Measurements from ENCODE around the gene CD300E.

The CD300E gene

GRCh38 chr17:74616696-74617095, 6.8 kb downstream of the CD300E start:
- H3K4me1 Mint-ChIP-seq = peaks cover 15% of the 10 kb centered on the region

DNA sequence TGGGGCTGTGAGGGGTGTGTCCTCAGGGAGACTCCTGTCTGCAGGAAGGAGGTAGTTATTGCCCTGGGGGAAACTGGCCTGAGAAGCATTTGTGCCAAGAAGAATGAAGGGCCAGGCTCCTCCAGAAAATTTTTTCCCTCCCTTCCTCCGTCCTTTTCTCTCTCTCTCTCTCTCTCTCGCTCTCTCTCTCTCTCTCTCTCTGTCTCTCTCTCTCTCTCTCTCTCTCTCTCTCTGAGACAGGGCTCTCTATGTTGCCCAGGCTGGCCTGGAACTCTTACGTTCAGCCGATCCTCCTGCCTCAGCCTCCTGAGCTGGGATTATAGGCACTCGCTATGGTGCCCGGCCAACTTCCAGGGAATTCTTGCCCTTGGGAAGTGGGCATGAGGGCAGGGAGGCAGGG, 11.5 kb downstream of the CD300E start:
- ATAC-seq (no peak), DNase-seq (ENCODE audit: low spot score in 2 of 2) (no peak)
- Mint-ChIP-seq H3K4me1 (peaks cover 15% of the 10 kb centered on the region), H3K4me3 (no peak overlapping the region), H3K27ac (peak overlapping the region; percentile 32), H3K9me3 (no peaks in the 10 kb centered on the region), H3K36me3 (no peaks in the 10 kb centered on the region)

More at GRCh38 chr17:74616696-74617095, 6.8 kb downstream of the CD300E start:
- no peak overlapping the region for H3K4me3 Mint-ChIP-seq
- DNase-seq (ENCODE audit: low spot score in 2 of 2) = no peak
- no peak for ATAC-seq
- no peak overlapping the region for H3K27ac Mint-ChIP-seq
- H3K9me3 Mint-ChIP-seq = no peaks in the 10 kb centered on the region
- no peaks in the 10 kb centered on the region for H3K36me3 Mint-ChIP-seq

- Mint-ChIP-seq H3K4me3 (no peak overlapping the region), H3K9me3 (no peaks in the 10 kb centered on the region), H3K36me3 (no peaks in the 10 kb centered on the region), H3K4me1 (peaks cover 15% of the 10 kb centered on the region), H3K27ac (no peak overlapping the region)
- DNase-seq (ENCODE audit: low spot score in 2 of 2) (no peak), ATAC-seq (no peak)
These were observed 13.4 kb downstream of the CD300E start for GRCh38 chr17:74610108-74610507.

DNA sequence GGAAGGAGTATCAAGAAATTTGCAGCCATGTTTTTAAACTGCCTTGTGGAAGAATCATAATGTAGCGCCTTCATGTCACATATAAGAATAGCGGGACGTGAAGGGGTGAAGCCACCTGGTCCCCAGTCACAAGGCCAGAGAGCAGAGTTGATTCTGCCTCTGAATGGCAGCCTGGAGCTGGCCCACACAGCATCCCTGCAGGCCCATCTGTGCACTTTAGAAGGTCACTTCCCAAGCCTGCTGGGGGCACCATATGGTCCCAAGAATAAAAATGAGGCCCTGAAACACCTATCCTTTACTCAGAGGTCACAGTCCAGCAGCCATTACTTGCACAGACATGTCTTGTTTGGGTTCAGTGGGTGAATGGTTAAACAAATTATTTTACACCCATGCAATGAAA, 15.0 kb downstream of the CD300E start:
- no peak overlapping the region for H3K4me3 Mint-ChIP-seq
- H3K4me1 Mint-ChIP-seq = peaks cover 15% of the 10 kb centered on the region
- no peak for ATAC-seq
- H3K9me3 Mint-ChIP-seq = no peaks in the 10 kb centered on the region
- no peaks in the 10 kb centered on the region for H3K36me3 Mint-ChIP-seq
- H3K27ac Mint-ChIP-seq = no peak overlapping the region
- no peak for DNase-seq (ENCODE audit: low spot score in 2 of 2)

DNA sequence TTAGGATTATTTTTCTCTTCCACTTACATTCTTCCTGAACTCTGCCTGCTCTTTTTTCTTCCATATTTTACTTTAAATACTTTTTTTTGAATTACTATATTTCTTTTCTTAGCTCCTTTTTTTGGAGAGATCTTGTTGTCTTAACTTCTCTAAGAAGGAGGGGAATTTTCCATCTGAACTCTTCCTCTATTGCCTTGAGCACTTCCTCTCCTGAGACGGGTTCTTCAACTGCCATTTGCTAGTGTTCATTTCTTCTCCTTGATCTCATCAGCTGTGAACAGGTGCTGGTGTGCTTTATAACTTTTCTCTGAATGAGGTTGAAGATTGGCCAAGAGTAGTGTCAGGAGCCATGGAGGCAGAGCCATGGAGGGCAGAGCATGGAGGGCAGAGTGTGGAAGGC, 16.3 kb downstream of the CD300E start:
- DNase-seq (ENCODE audit: low spot score in 2 of 2) (no peak), ATAC-seq (no peak)
- H3K4me3 Mint-ChIP-seq = no peak overlapping the region

DNA sequence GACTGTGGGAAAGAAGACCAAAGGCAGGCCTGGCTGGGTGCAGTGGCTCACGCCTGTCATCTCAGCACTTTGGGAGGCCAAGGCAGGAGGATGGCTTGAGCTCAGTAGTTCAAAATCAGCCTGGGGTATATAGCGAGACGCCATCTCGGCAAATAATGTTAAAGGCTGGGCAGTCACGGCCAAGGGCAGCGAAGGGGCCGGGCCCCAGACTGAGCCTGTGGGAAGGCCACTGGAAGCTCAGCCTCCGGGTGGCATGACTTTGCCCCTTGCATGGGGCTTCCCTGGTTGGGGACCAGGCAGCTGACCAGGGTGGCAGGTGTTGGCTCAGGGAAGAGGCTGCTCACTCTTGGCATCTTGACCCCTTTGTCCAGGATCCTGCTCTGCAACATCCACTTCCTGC, 17.5 kb downstream of the CD300E start:
- DNase-seq (ENCODE audit: low spot score in 2 of 2) = no peak
- H3K27ac Mint-ChIP-seq = no peak overlapping the region
- H3K4me1 Mint-ChIP-seq = peaks cover 6% of the 10 kb centered on the region
- no peak for ATAC-seq
- H3K9me3 Mint-ChIP-seq = no peaks in the 10 kb centered on the region
- H3K36me3 Mint-ChIP-seq = no peaks in the 10 kb centered on the region
- H3K4me3 Mint-ChIP-seq = no peak overlapping the region

More for the DNA sequence above, 16.3 kb downstream of the CD300E start:
- Mint-ChIP-seq H3K9me3 (no peaks in the 10 kb centered on the region), H3K27ac (no peak overlapping the region), H3K36me3 (no peaks in the 10 kb centered on the region), H3K4me1 (peaks cover 8% of the 10 kb centered on the region)

- DNase-seq (ENCODE audit: low spot score in 2 of 2) (no peak), ATAC-seq (no peak)
- H3K4me3 Mint-ChIP-seq = no peak overlapping the region
- no peaks in the 10 kb centered on the region for H3K9me3 Mint-ChIP-seq
- no peak overlapping the region for H3K27ac Mint-ChIP-seq
- H3K36me3 Mint-ChIP-seq = no peaks in the 10 kb centered on the region
- peaks cover 6% of the 10 kb centered on the region for H3K4me1 Mint-ChIP-seq
These were observed 18.2 kb downstream of the CD300E start for GRCh38 chr17:74605361-74605760.

- no peaks in the 10 kb centered on the region for H3K36me3 Mint-ChIP-seq
- no peak overlapping the region for H3K27ac Mint-ChIP-seq
- no peak overlapping the region for H3K4me3 Mint-ChIP-seq
- no peak for DNase-seq (ENCODE audit: low spot score in 2 of 2)
- no peak for ATAC-seq
- H3K9me3 Mint-ChIP-seq = no peaks in the 10 kb centered on the region
- peaks cover 6% of the 10 kb centered on the region for H3K4me1 Mint-ChIP-seq
These were observed 18.8 kb downstream of the CD300E start for GRCh38 chr17:74604761-74605160.

DNA sequence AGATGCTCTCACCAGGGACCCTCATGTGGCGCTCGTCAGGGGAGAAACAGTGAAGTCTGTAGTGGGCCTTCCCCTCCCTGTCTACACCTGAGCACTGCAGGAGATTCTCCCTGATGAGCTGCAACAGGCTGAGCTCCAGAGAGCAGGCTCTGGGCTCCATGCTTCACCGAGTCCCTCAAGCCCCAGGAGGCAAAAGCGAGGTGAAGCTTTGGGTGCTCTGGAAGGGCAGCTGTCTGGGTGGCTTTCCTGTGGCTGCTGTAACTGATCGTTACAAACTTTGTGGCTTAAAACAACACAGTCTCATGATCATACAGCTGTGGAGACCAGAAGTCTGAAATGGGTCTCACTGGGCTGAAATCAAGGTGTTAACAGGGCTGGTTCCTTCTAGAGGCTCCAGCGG, 19.3 kb downstream of the CD300E start:
- H3K36me3 Mint-ChIP-seq = no peaks in the 10 kb centered on the region
- ATAC-seq (no peak), DNase-seq (ENCODE audit: low spot score in 2 of 2) (no peak)
- H3K9me3 Mint-ChIP-seq = no peaks in the 10 kb centered on the region
- no peak overlapping the region for H3K4me3 Mint-ChIP-seq
- H3K27ac Mint-ChIP-seq = no peak overlapping the region
- peaks cover 6% of the 10 kb centered on the region for H3K4me1 Mint-ChIP-seq

GRCh38 chr17:74603746-74604145, 19.8 kb downstream of the CD300E start:
- no peak for DNase-seq (ENCODE audit: low spot score in 2 of 2)
- Mint-ChIP-seq H3K36me3 (no peaks in the 10 kb centered on the region), H3K4me3 (no peak overlapping the region), H3K4me1 (peaks cover 9% of the 10 kb centered on the region), H3K9me3 (no peaks in the 10 kb centered on the region), H3K27ac (no peak overlapping the region)
- no peak for ATAC-seq

GRCh38 chr17:74603037-74603635, 20.4 kb downstream of the CD300E start:
- Mint-ChIP-seq H3K9me3 (no peaks in the 10 kb centered on the region), H3K4me3 (no peak overlapping the region), H3K27ac (no peak overlapping the region), H3K4me1 (peaks cover 14% of the 10 kb centered on the region), H3K36me3 (no peaks in the 10 kb centered on the region)
- DNase-seq (ENCODE audit: low spot score in 2 of 2) (no peak), ATAC-seq (no peak)

DNA sequence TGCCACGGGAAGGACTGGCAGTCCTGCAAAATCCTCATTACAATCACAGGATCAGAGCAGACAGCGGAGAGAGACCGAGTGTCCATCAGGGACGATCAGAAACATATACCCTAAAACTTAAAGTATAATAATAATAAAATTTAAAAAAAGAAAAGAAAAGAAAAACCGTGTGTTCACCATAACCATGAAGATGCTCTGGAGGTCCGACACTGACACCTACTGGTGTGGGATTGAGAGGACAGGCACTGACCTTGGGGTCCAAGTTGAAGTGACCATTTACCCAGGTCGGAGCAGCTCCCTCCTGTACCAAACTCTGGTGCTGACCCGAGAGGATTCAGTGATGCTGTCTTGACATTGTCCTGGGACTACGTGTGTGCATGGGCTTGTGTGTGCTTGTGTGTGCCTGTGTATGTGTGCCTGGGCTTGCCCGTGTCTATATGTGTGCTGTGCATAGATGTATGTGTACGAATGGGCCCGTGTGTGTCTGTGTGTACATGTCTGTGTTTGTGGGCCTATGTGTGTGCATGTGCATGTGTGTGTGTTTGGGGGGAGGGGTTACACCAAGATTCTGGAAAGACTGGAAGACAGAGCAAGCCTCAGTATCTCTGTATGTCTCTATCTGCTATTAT, 21.5 kb downstream of the CD300E start:
- ATAC-seq = peak; percentile 32
- H3K27ac Mint-ChIP-seq = no peak overlapping the region
- H3K9me3 Mint-ChIP-seq = no peaks in the 10 kb centered on the region
- no peak overlapping the region for H3K4me3 Mint-ChIP-seq
- DNase-seq (ENCODE audit: low spot score in 2 of 2) = peak in 1 of 2 donors; percentile 62
- peaks cover 14% of the 10 kb centered on the region for H3K4me1 Mint-ChIP-seq
- H3K36me3 Mint-ChIP-seq = no peaks in the 10 kb centered on the region

- no peak overlapping the region for H3K4me3 Mint-ChIP-seq
- peaks cover 14% of the 10 kb centered on the region for H3K4me1 Mint-ChIP-seq
- DNase-seq (ENCODE audit: low spot score in 2 of 2) (no peak), ATAC-seq (no peak)
- H3K36me3 Mint-ChIP-seq = no peaks in the 10 kb centered on the region
- H3K27ac Mint-ChIP-seq = no peak overlapping the region
- no peaks in the 10 kb centered on the region for H3K9me3 Mint-ChIP-seq
These were observed 24.0 kb downstream of the CD300E start for GRCh38 chr17:74599448-74599939.

DNA sequence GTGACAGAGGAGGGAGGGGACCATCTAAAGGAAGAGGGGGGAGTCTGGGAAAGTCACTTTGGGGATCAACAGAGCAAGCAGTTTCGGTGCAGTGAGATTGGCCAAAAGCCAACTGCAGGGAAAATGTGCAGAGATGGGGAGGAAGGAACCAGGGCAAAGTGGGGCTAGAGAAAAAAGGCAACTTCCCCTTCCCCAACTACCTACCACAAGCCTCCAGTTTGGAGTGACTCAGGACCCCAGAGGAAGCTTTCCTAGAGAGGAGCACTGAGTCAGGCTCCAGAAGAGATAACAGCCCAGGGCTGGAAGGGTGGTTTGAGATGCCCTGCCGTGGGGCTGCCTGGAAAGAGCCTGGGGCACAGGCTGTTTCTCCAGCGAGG, 24.5 kb downstream of the CD300E start:
- Mint-ChIP-seq H3K4me1 (peaks cover 14% of the 10 kb centered on the region), H3K4me3 (no peak overlapping the region), H3K36me3 (no peaks in the 10 kb centered on the region), H3K9me3 (no peaks in the 10 kb centered on the region), H3K27ac (no peak overlapping the region)
- ATAC-seq (no peak), DNase-seq (ENCODE audit: low spot score in 2 of 2) (no peak)

DNA sequence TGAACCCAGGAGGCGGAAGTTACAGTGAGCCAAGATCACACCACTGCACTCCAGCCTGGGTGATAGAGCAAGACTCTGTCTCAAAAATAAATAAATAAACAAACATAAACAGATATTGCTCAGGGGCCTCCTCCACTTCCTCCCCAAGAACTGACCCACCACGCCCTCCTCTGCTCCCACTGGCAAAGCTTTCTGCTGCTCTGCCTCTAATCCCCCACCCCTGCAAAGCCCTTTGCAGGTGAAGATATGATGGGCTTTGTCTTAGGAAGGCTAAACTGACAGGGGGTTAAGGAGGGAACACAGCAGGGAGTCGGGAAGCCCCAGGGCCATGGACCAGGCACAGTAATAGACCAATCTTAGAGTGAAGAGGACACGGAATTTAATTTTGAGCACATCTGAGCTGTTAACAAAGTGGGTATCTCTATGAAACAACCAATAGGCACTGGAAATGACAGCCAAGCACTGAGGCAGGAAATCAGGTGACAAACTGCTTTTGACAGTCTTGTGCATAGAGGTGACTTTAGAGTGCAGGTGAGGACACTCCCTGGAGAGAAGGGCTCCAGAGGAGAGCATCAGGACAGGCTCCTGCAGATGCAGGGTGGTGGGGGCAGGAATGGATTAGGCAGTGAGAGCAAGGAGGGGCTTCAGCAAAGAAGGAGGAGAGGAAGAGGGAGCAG, 25.1 kb downstream of the CD300E start:
- DNase-seq (ENCODE audit: low spot score in 2 of 2) (no peak), ATAC-seq (no peak)
- Mint-ChIP-seq H3K9me3 (no peaks in the 10 kb centered on the region), H3K4me3 (no peak overlapping the region), H3K36me3 (no peaks in the 10 kb centered on the region), H3K27ac (no peak overlapping the region), H3K4me1 (peaks cover 14% of the 10 kb centered on the region)

Measured in stimulated activated effector memory CD8-positive, alpha-beta T cell treated with anti-CD3 and anti-CD28 coated beads, Interleukin-12 subunit alpha, Interleukin-12 subunit beta, amount 100 ng/mL, for 72 hours (primary cell).